ENCODE results near the gene NOC4L. TPM values are rescaled to one million over a fixed set of nuclear protein-coding genes. Genes with fewer than 3 reads are reported as not detected.

NOC4L gene
- total RNA-seq, 6 experiments from 2014 or later: 7.4 to 9.7 (median 8.3) TPM

GRCh38 chr12:132108211-132108832 lies 35.9 kb upstream of the NOC4L start:
- DNase-seq (no peak), ATAC-seq (no peak)
- Histone ChIP-seq H3K36me3 (peaks cover 0 to 14% (median 9%) of the 10 kb centered on the region in 4 donors), H3K27ac (no peak overlapping the region), H3K9me3 (no peaks in the 10 kb centered on the region), H3K4me3 (no peak overlapping the region), H3K27me3 (no peaks in the 10 kb centered on the region), H3K4me1 (no peaks in the 10 kb centered on the region)
- 84% methylated on average over 11 of the region's 16 CpGs for WGBS (ENCODE audit: insufficient coverage, low coverage, low lambda C conversion rate, missing lambda C conversion rate)
- intact Hi-C loops (cut with DNase I): no loop called here
- TF ChIP-seq CTCF (IDR thresholded peaks at IDR 0.05) (no peak), POLR2A (IDR thresholded peaks at IDR 0.05) (no peak)

GRCh38 chr12:132109741-132110140 lies 34.5 kb upstream of the NOC4L start:
- TF ChIP-seq POLR2A (IDR thresholded peaks at IDR 0.05) (no peak), CTCF (IDR thresholded peaks at IDR 0.05) (no peak)
- 96% methylated on average over 8 of the region's 8 CpGs for WGBS (ENCODE audit: insufficient coverage, low coverage, low lambda C conversion rate, missing lambda C conversion rate)
- no peak overlapping the region for H3K27ac ChIP-seq
- no peaks in the 10 kb centered on the region for H3K9me3 ChIP-seq
- ATAC-seq (no peak), DNase-seq (no peak)
- no peaks in the 10 kb centered on the region for H3K27me3 ChIP-seq
- intact Hi-C loops (cut with DNase I): no loop called here
- H3K36me3 ChIP-seq: peaks cover 0 to 28% (median 15%) of the 10 kb centered on the region in 4 donors
- no peaks in the 10 kb centered on the region for H3K4me1 ChIP-seq
- H3K4me3 ChIP-seq: no peak overlapping the region

GRCh38 chr12:132110677-132111076 lies 33.6 kb upstream of the NOC4L start:
- WGBS (ENCODE audit: insufficient coverage, low coverage, low lambda C conversion rate, missing lambda C conversion rate): no CpG with 5 or more reads among the region's 3 CpGs
- ATAC-seq (no peak), DNase-seq (peak in 1 of 3 donors; percentile 25)
- TF ChIP-seq CTCF (IDR thresholded peaks at IDR 0.05) (no peak), POLR2A (IDR thresholded peaks at IDR 0.05) (no peak)
- Histone ChIP-seq H3K27ac (no peak overlapping the region), H3K4me3 (no peak overlapping the region), H3K36me3 (peaks cover 0 to 37% (median 15%) of the 10 kb centered on the region in 4 donors), H3K9me3 (no peaks in the 10 kb centered on the region), H3K4me1 (no peaks in the 10 kb centered on the region), H3K27me3 (no peaks in the 10 kb centered on the region)
- intact Hi-C loops (cut with DNase I): no loop called here

GRCh38 chr12:132111654-132112304 lies 32.5 kb upstream of the NOC4L start:
- intact Hi-C loops (cut with DNase I): no loop called here
- Histone ChIP-seq H3K27me3 (no peaks in the 10 kb centered on the region), H3K4me3 (no peak overlapping the region), H3K4me1 (no peaks in the 10 kb centered on the region), H3K9me3 (no peaks in the 10 kb centered on the region), H3K27ac (no peak overlapping the region), H3K36me3 (peaks cover 0 to 40% (median 16%) of the 10 kb centered on the region in 4 donors)
- ATAC-seq: no peak
- WGBS (ENCODE audit: insufficient coverage, low coverage, low lambda C conversion rate, missing lambda C conversion rate): 83% methylated on average over 8 of the region's 19 CpGs
- TF ChIP-seq CTCF (IDR thresholded peaks at IDR 0.05): no peak
- TF ChIP-seq POLR2A (IDR thresholded peaks at IDR 0.05): no peak
- DNase-seq: peak in 1 of 3 donors; percentile 32

Measured in right lobe of liver (tissue), 6 donors.